ENCODE data around the gene EPHA2.

GRCh38 chr1:16191916-16192546 lies 36.2 kb upstream of the EPHA2 start:
- no peak for TF ChIP-seq ZFP30 (CRISPR knock-in tag; IDR thresholded peaks at IDR 0.05)
- no peak for TF ChIP-seq PATZ1 (CRISPR knock-in tag; IDR thresholded peaks at IDR 0.05; ENCODE audit: borderline replicate concordance)
- TF ChIP-seq TCF4 (CRISPR knock-in tag; IDR thresholded peaks at IDR 0.05; ENCODE audit: borderline replicate concordance) = no peak
- no peak for TF ChIP-seq ZNF70 (CRISPR knock-in tag; IDR thresholded peaks at IDR 0.05)
- no peak for TF ChIP-seq TSHZ2 (CRISPR knock-in tag; IDR thresholded peaks at IDR 0.05)
- no peak for TF ChIP-seq OSR1 (CRISPR knock-in tag; IDR thresholded peaks at IDR 0.05)

Data from SK-N-SH treated with all-trans-retinoic acid at 6 μM for 48 hours (cell line).